ENCODE measurements around the gene AIMP1.
A peak's percentile ranks its signal among the peaks of the same experiment; 100 is the strongest.
"Not testable (repeated sequence)": the region's sequence is repeated elsewhere in the genome, so short reads cannot be mapped to it uniquely, and the experiment has no call there.

AIMP1 gene

DNA sequence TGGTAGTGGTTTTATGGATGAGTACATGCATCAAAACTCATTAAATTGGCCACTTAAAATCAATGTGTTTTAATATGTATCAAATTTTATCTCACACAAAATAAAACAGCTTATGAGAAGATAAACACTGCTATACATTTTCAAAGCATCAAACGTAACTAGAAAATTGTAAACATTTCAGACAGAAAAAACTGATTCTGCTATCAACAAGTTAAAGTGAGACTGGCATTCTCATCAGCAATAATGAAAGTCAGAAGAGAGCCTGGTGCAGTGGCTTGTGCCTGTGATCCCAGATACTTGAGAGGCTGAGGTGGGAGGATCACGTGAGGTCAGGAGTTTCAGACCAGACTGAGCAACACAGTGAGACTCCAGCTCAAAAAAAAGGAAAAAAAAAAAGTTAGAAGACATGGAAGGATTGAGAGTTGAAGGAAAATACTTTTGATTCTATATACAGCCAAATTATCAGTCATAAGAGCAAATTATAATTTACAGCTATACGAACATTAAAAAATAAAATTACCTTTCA, 3.3 kb upstream of the AIMP1 start:
- DNase-seq, result no peak

DNA sequence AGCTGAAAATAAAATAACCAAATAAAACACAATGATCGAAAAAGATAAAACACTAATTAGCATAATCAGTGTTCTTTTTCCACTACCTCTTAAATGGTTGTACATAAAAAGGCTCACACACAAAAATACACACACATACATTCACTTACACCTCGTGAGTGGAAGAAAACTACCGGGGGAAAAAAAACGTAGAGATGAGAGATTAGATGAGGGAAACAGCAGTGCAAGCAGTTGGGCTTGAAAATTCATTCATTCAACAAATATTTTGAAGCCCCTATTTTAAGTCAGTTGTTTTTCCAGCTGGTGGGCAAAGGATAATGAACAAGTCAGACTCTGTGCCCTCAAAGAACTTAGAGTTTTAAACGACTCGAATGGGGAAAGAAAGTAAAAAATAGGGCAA, 1.4 kb upstream of the AIMP1 start:
- no peak for DNase-seq

DNA sequence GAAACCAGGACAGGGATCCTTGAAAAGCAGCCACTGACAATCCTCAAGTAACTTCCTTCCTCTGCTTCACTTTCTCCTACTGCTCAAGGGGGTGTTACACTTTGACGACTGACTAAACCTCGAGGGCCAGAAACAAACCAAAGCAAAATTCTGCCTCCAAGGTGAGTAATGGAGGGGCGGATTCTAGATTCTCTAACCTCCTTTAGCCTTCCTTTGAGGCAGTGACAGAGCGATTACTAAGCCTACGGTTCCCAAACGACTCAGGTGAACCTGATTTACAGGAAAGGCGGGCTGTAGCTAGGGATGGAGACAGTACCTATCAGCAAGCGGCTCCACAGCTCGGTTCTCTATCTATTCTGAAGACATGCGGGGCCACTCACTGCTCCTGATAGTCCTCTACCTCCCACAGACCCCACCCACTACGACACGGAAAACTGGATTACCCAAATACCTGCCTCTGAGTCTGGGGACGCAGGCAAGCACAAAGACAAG, 828 bp upstream of the AIMP1 start:
- DNase-seq, result peak in 1 of 2 experiments; percentile 60

DNA sequence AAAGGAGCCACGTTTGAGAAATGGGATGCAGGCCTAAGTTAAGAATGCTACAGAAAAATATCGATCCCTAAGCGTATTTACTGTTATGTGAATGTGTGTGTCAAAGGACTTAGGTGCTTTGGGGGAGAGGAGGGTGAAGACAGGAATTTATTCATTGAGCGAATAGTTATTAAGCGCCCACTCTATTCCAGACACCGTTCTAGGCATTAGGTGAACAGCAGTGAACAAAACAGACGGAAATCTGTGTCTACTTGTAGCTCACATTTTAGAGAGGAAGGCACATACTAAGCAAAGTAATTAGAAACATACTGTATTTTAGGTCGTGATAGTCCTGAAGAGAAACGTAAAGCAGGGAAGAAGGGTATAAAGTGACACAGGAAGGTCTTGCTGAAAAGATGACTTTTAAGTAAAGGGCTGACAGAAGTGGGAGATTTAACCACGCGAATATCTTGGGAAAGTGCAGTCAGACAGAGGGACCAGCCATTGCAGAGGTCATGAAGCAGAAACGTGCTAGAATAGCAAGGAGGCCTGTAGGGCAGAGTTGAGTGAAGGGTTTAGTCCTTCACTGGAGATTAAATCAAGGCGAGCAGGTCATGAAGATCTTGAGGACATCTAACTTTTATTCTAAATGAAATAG, 541 bp downstream of the AIMP1 start:
- DNase-seq, result no peak

DNA sequence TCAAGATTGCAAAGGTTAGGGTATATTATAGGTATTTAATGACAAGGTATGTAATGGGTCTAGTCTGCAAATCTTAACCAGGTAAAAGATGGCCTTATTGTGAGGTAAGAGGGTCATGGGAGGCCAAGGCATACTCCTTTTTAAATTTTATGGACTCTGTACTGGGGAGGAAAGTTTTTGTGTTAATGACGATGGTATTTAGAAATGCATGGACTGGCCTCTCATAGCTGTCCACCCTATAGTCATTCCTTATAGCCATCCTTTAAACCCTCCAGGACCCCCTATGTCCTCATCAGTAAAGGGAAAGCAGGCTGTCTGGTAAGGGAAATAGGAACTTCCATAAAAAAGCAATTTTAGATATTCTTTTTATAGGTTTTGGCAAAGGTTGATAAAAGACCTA, 1.5 kb downstream of the AIMP1 start:
- DNase-seq, result no peak

DNA sequence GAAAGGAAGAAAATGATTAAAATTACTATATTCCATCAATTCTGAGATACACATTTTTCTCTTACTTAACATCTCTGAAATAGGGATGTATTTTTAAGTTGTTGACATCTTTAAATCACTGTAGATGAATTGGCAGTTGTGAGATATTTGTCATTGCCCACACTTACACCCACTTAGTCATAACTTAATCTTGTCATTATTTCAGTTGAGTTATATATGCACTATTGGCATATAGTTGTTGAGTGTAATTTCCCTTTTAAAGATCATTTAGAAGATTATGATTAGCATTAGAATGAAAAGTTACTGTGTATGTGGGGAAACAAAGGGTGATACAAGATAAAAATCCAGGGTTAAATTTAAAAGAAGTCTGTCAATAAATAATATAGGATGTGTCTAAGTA, 2.2 kb downstream of the AIMP1 start:
- no peak for DNase-seq

DNA sequence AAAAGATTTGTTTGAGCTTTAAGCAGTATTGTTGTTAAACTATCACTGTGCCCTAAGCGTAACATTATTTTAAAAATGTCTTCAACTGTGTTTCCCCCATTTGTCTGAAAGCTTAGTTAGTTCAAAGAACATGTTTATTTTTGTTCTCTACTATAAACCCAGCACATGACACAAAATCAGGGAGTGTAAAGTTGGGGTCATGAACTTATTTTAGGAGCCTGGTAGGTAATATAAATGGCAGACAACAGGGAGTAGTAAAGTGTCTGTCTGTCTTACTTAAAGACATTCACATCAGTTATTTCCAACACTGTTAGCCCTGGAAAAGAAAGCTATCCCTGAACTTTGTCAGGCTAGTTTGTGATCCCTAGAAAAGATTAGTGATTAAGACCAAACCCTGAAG, 3.9 kb downstream of the AIMP1 start:
- no peak for DNase-seq

DNA sequence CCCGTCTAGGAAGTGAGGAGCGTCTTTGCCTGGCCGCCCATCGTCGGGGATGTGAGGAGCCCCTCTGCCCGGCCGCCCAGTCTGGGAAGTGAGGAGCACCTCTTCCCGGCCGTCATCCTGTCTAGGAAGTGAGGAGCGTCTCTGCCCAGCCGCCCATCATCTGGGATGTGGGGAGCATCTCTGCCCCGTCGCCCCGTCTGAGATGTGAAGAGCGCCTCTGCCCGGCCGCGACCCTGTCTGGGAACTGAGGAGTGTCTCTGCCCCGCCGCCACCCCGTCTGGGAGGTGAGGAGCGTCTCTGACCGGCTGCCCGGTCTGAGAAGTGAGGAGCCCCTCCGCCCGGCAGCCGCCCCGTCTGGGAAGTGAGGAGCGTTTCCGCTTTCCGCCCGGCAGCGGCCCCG, 4.8 kb downstream of the AIMP1 start:
- not testable (repeated sequence) for DNase-seq

DNA sequence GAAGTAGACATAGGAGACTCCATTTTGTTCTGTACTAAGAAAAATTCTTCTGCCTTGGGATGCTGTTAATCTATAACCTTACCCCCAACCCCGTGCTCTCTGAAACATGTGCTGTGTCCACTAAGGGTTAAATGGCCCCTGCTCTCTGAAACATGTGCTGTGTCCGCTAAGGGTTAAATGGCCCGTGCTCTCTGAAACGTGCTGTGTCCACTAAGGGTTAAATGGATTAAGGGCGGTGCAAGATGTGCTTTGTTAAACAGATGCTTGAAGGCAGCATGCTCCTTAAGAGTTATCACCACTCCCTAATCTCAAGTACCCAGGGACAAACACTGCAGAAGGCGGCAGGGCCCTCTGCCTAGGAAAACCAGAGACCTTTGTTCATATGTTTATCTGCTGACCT, 5.5 kb downstream of the AIMP1 start:
- DNase-seq, result not testable (repeated sequence)

DNA sequence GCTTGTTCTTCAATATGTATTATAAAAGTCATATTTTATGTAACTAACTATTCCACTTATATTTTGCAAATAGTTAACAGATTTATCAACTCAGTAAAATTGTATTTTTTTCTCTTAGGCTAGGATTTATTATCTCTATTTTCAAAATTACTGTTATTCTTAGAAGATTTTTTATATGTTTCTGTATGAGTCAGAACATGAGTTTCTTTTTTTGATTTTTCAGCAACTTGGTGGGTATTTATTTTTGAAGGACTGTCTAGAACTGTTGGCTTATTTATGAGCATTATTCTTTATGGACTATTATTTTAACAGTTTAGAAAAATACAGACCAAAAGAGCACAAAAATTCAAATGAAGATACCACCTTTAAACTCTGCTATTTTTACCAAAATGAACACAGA, 6.8 kb downstream of the AIMP1 start:
- no peak for DNase-seq

DNA sequence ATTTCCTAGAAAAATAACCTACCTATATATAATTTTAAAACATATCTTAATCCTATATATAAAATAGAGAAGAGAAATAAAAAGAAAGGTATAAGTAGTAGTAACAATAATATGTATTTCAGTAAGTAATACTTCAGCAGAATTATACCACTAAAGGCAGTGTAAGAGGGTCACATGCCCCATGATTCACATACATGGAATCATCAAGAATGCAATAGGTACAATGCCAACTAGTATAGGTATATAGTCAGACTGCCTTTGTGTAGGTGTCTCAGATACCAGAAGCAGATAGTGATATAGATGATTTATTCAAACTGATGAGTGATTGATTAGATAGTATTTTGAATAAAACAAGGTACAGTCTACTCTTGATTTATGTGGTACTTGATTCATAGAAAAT, 9.4 kb downstream of the AIMP1 start:
- DNase-seq, result no peak

DNA sequence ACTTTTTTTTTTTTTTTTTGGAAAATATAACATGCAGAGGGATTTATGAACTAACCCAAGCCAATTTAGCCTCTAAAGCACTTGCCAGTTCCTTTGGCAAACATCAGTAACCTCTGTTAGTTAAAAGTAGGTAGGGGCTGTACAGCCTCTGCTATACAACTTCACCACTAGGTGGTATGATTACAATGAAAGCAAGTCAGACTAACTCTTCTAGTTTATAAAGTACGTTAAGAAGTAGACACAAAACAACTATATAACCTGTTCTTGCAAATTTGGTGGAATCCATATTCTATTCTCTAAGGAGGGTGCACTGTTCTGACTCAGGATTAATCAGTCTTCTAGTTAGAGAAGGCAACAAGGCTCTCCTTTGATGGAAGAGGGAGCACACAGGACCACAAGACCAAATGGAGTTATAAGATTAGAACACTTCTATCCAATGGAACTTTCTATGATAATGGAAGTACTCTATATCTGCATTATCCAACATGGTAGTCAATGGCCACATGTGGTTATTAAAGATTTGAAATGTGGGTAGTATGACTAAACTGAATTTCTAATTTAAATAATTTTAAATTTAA, 12.8 kb downstream of the AIMP1 start:
- no peak for DNase-seq

DNA sequence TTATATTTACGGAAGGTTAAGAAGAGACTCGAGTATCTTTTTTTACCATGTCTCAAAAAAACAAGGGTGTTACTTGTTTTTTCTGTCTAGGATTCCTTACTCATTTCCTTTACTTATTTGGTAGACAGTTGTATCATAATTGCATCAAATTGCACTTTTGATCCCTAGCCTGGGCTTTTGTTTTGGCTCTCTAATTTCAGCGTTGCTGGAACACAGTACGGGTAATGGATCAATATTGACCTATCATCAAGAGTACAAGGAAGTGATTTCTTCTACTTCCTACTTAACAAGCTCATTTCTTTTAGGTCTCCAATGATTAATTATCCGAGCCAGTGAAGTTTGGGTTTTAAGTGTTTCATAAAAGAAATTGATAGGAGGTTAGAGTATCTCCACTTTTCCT, 16.8 kb downstream of the AIMP1 start:
- no peak for DNase-seq

DNA sequence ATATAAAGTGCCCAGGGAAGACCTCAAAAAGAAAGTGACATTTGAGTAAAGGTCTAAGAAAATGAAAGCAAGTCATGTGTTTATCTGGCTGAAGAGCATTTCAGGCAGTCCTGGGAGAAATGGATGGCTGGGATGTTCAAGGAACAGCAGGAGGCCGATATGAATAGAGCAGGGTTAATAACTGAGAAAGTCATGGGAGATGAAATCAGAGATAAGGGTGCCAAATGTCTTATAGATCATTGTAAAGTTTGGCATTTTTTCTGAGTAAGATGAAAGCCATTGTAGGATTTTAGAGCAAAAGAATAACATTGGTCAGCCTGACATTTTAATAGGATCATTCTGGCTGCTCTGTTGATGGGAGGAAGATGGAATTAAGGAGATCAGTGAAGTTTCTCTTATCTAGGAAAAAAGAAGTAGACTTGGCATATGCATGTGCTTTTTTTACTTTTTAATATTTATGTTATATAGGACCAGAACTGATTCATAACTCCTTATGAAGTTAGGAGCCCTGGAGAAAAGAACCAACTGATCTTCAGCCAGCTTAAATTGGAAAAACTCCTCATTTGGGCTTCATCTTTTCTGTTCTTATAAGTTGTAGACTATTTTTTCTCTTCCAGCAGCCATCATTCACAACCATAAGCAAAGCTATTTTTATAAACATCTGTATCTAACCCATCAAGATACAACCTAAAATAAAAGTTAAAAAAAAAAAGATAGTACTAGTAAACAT, 18.6 kb downstream of the AIMP1 start:
- DNase-seq, result no peak

DNA sequence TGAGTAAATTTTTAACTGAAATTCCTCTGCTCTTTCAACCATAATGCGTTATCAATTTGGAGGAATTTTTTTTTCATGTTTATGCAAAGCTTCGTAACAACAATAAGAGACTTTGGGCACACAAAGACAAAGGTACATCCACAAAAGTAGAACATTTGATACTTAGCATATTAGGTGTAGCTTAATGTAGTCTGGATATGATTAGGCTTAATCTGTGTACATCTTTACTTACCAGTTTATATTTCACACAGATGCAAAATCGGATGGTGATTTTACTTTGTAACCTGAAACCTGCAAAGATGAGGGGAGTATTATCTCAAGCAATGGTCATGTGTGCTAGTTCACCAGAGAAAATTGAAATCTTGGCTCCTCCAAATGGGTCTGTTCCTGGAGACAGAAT, 20.3 kb downstream of the AIMP1 start:
- DNase-seq, result no peak

DNA sequence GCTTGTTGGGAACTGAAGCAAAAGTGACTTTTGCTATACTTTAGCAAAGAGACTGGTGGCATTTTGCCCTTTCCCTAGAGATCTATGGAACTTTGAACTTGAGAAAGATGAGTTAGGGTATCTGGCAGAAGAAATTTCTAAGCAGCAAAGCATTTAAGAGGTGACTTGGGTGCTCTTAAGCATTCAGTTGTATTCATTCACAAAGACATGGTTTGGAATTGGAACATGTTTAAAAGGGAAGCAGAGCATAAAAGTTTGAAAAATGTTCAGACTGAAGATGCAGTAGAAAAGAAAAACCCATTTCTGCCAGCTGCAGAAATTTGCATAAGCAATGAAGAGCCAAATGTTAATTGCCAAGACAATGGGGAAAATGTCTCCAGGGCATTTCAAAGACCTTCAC, 21.6 kb downstream of the AIMP1 start:
- DNase-seq, result no peak

DNA sequence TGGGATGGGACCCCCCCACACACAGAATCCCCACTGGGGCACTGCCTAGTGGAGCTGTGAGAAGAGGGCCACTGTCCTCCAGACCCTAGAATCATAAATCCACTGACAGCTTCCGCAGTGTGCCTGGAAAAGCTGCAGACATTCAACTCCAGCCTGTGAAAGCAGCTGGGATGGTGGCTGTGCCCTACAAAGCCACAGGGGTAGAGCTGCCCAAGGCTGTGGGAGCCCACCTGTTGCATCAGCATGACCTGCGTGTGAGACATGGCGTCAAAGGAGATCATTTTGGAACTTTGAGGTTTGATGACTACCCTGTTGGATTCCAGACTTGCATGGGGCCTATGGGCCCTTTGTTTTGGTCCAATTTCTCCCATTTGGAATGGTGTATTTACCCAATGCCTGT, 22.3 kb downstream of the AIMP1 start:
- no peak for DNase-seq

DNA sequence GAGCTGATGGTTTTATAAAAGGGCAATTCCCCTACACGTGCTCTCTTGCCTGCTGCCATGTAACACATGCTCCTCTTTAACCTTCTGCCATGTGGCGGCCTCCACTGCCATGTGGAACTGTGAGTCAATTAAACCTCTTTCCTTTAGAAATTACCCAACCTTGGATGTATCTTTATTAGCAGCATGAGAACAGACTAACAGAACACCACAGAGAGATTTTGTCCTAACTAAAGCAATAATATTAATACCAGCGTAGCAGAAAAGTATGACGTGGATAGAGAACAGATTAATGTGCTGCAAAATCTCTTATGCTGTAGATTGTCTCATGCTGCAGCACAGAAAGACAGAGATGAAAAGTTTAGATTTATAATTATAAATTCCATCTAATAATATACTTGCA, 23.1 kb downstream of the AIMP1 start:
- DNase-seq, result no peak

DNA sequence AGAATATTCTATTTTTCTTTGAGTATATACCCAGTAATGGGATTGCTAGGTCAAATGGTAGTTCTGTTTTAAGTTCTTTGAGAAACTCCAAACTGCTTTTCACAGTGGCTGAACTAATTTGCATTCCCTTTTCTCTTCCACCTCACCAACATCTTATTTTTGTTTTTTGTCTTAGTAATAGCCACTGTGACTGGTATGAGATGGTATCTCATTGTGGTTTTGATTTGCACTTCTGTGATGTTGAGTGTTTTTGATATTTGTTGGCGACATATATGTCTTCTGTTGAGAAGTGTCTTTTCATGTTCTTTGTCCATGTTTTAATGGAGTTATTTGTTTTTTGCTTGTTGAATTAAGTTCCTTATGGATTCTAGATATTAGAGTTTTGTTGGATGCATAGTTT, 24.4 kb downstream of the AIMP1 start:
- DNase-seq, result no peak

DNA sequence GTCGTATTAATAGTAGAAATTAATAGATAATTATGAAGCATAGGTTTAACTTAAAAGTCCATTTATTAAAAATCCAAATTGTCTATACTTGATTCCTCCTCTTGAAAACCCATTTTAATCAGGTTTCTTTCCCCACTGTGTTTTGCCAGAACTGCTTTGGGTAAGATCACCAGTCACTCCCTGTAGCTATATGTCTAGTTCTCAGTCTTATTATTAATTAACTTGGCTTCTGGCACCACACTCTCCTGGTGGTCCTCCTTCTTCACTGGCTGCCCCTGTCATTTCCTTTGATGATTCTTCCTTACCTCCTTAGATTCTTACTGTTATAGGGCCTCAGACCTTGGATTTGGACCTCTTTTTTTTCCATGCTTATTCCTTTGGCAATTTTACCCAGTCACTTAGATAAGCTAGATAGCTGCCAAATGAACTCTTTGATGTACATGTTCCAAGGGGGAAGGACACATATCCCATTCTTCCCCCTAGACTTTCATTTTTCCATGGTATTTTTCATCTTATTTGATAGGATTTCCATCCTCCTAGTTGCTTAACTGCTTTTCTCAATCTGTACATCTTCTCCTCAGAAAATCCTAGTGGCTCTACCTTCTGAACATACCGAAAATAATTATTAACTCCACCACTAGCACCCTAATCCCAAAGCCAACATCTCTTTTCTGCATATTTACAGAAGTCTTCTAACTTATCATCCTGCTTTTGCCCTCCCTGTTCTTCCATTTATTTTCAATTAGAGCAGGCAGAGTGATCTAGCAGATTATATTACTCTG, 27.7 kb downstream of the AIMP1 start:
- no peak for DNase-seq

DNA sequence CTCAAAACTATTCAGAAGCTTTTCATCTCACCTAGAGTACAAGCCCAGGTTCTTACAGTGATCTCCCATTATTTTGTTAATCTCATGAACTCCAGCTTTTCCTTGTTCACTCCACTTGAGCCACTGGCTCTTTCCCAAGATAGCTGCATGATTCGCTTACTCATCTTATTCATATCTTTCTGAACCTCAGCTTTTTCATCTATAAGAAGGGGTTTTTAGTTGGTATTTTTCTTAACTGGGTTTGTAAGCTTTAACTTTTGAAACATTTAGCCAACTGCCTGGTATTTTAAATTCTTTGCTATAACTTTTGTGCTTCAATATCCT, 28.3 kb downstream of the AIMP1 start:
- no peak for DNase-seq

DNA sequence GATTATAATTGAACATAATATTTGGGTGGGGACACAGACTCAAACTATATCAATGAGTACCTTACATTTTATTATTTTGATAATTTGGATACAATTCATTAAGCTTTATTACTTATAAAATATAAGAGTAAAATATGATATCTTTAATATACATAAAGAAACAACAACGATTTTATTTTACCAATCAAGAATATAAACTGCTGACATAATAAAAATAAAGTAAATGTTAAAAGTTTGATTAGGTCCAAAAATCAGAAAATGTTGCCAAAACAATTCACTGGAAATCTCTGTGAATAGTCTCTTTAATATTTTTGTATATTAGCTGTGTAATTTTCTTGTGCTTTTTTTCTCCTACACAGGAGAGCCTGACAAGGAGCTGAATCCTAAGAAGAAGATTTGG, 30.8 kb downstream of the AIMP1 start:
- DNase-seq, result no peak

DNA sequence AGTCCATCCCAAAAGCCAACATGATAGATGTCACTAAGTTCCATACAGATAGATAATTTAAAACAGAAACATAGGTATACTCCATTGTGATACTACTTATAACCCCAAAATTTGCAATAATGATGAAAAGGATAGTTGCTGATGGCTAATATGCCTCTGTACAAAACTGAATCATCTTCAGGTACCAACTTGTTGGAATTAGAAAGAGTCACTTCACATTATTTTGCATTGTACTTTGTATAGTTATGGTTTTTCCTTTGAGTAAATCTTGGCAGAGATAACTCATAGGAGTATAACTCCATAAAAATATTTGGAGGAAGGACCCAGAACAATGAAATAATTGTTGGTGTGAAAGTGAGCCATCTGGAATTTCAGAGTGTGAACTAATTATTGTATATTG, 34.7 kb downstream of the AIMP1 start:
- DNase-seq, result no peak

DNA sequence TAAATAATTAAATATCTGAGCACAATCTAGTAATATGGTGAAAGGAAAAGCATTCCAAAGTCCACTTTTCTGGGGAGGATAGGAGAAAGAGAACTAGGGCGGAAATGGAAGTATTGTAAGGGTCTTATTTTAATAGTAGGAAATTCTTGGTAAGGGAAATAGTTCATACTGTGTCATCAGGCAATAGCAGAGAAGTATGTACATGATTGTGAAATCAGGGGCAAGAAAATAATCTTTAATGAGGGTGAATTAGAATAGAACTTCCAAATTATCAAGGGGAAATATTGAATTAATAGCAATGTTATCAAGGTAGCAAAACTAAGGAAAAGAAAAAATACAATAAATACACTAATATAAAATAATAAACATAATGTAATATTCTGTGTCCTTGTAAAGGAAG, 37.4 kb downstream of the AIMP1 start:
- DNase-seq, result no peak
